ENCODE data around the gene PLCB2.

The PLCB2 gene

DNA sequence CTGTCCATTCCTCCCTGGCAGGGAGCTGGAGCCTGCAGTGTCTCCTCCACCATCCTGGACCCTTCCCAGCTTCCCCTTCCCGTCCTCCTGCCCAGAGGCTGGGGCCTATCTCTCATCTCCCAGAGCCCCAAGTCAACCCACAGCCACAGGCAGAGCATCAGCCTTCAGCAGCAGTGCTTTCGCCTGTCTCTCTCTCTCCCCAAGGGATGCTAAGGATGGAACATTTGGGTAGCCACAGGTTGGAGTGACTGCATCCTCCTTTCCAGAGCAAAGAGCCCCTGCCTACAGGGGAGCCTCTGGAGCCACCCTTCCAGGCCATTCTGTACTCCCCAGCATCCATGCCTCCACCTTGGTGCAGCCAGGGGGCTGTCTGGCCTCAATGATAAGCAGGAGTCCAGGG is 4.2 kb downstream of the PLCB2 start:
- DNase-seq (ENCODE audit: low read depth in 2 of 2) = no peak

DNA sequence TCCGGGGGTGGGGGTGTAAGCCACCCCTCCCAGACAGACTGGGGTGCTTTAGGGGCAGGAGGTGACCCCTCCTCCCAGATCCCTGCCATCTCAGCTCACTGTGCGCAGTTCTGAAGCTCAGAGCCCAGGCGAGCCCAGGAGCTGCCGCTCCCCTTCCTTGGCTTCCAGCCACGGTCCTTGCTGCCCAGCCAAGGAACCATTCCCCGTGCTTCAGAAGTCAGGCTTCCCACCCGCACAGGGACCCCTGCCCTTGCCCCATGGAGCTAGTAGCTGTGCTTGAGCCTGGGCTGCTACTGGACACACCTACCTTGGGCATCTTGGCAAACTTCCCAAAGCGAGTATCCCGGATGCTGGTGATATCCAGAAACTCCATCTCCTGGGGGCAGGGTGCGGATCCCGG is 4.8 kb downstream of the PLCB2 start:
- DNase-seq (ENCODE audit: low read depth in 2 of 2) = no peak

- no peak for DNase-seq (ENCODE audit: low read depth in 2 of 2)
Measured at GRCh38 chr15:40302288-40302886, 5.3 kb downstream of the PLCB2 start.

GRCh38 chr15:40301467-40302179 is 6.1 kb downstream of the PLCB2 start:
- DNase-seq (ENCODE audit: low read depth in 2 of 2) = no peak

DNA sequence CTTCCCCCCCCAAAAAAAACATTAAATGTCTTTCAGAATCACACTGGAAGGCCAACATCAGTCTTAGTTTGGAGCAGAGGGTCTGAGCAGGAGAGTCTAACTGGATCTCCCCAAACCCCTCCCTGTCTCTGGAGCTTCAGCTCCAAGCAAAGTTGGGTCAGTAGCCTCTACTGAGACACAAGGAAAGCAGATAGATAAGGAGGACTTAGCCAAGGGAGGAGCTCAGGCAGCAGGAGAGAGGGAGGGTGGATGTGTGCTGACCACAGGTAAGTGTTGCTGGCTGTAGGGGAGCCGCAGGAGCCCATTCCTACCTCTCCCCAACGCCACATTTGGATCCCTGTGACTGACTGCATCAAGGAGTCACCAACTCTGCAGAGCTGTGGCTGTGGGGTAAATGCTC is 7.0 kb downstream of the PLCB2 start:
- DNase-seq (ENCODE audit: low read depth in 2 of 2) = no peak

- DNase-seq (ENCODE audit: low read depth in 2 of 2) = no peak
Measured at GRCh38 chr15:40300367-40300766, 7.4 kb downstream of the PLCB2 start.

DNA sequence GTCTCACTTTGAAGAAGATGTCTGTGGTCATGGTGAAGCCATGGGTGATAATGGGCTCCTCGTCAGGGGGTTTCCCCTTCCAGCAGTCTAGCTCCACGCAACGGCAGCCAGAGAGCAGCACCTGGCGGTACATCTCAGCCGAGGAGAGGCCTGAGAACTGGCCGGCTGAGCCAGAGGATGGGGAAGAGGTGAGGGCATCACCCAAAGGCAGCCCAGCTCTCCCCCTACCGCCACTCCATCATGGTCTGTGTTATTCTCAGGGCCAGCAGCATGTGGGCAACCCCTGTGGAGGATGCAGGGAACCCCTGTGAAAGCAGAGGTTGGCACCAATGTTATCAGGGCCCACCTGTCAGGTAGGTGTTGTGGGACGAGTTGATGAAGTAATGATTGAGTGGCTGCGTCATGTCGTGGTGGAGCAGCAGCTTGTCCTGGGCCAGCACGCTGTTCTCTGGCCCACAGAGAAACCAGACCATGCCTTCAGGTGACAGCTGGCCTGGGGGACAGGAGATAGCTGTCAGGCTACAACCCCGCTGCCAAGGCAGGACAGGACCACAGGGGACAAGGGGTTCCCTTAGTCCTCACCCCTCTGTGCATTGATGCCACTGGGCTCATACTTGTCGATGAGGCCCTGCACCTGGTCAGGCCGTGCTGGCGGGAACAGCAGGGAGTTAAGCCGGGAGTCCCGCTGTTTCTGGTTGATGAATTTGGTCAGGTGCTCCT is 9.4 kb downstream of the PLCB2 start:
- DNase-seq (ENCODE audit: low read depth in 2 of 2) = no peak

- no peak for DNase-seq (ENCODE audit: low read depth in 2 of 2)
Measured at GRCh38 chr15:40297356-40297755, 10.4 kb downstream of the PLCB2 start.

DNA sequence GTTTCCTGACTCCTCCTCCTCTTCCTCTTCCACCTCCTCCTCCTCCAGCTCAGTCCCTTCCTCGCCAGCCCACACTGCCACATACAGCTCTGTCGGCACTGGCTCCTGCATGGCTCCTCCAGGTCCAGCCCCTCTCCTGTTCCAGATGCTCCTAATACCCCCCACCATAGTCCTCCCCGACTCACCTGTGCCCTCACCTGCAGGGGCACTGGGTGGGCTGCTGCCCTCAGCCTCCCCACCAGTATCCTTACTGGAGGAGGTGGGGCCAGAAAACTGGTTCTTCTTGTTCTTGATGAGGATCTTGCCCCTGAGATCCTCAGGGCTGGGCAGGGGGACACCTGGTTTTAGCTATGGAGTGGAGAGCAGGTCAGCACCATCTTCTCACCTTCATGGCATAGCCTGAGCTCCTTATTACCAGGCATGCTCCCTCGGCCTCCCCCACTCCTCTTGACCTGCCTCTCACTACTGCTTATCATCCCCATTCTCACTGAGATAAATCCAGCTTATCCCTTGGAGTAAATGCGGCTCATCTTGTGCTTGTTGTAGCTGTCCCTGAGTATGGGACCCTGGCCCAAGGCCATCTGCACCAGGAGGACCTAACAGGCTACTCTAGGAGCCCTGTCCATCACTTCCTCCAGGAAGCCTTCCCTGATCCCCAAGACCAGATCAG is 11.0 kb downstream of the PLCB2 start:
- DNase-seq (ENCODE audit: low read depth in 2 of 2) = no peak

GRCh38 chr15:40295877-40296560 is 11.7 kb downstream of the PLCB2 start:
- no peak for DNase-seq (ENCODE audit: low read depth in 2 of 2)

GRCh38 chr15:40295297-40295696 is 12.4 kb downstream of the PLCB2 start:
- DNase-seq (ENCODE audit: low read depth in 2 of 2) = no peak

DNA sequence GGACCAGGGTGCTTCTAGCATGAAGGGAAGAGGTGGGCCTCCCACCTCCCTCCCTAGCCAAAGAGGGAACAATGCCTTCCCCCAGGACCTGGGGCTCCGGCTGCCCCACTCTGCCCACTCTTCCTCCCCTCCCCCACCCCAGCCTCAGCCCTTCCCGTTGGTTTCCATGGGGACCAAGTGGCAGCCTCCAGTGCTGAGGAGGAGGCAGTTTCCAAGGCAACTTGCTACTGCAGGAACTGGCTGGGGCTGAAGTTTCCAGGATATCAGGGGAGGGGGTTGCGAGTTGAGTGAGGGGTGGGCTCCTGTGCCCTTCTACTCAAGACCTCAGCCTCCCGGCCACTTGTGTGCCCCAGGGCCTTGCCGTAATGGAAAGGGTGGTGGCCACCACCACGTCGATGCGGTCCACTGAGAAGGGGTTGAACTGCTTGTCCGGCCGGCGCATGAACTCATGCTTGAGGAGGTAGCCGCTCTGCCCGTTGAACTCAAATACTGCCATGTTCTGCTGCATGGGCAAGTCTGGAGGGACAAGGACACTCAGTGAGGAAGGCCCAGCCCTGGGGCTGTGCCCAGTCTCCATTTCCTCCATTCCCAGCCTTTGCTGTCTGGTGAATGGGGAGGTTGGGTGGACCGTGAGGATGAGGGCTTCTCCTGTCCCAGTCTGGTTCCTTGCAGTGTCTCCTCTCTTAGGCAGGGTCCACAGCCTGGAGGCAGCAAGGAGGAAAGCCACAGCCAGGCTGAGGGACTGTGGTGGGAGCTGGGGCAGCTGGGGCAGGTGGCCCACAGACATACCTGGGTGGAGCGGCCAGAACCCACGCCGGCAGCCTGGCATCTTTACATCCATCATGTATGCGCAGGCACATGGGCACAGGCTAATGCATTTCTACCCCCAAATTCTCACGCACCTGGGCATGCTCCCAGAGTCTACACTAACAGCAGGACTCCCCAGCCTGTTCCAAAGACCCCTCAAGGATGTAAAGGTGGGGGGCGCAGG is 13.5 kb downstream of the PLCB2 start:
- DNase-seq (ENCODE audit: low read depth in 2 of 2) = no peak

DNA sequence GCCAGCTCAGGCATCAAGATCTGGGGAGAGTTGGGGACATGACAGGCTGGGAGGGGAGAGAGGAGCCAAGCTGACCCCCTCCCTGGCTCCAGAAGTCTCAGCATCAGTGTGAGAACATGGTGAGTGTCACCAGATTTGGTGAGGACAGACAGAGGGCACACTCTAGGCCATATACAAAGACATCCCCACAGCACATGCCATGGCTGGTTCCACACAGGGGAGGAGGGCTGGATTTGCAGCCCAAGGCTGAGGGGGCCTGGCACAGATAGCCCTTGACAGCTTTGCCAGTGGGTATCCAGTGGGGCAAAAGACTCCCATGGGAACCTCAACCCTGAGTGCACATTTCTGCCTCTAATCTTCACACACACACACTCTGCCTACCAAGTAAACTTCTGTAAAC is 14.7 kb downstream of the PLCB2 start:
- DNase-seq (ENCODE audit: low read depth in 2 of 2) = no peak

DNA sequence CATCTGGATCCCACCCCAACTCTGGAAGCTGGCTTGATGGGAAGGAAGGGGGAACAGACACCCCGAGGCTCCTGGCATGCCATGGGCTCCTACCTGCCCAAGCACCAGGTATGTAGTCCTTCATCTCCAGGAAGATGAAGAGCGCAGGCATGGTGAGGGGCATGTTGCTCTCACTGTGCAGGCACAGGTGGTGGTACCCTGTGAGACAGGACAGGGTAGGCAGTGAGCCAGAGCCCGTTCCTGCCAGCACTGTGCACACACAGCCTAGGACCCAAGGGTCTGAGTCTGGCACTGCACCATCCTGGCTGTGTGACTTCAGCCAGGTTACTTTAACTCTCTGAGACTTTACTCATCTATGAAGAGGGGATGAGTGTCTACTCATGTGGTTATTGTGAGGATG is 15.5 kb downstream of the PLCB2 start:
- DNase-seq (ENCODE audit: low read depth in 2 of 2) = no peak

GRCh38 chr15:40290918-40291574 is 16.7 kb downstream of the PLCB2 start:
- no peak for DNase-seq (ENCODE audit: low read depth in 2 of 2)

GRCh38 chr15:40290545-40290917 is 17.2 kb downstream of the PLCB2 start:
- DNase-seq (ENCODE audit: low read depth in 2 of 2) = no peak

DNA sequence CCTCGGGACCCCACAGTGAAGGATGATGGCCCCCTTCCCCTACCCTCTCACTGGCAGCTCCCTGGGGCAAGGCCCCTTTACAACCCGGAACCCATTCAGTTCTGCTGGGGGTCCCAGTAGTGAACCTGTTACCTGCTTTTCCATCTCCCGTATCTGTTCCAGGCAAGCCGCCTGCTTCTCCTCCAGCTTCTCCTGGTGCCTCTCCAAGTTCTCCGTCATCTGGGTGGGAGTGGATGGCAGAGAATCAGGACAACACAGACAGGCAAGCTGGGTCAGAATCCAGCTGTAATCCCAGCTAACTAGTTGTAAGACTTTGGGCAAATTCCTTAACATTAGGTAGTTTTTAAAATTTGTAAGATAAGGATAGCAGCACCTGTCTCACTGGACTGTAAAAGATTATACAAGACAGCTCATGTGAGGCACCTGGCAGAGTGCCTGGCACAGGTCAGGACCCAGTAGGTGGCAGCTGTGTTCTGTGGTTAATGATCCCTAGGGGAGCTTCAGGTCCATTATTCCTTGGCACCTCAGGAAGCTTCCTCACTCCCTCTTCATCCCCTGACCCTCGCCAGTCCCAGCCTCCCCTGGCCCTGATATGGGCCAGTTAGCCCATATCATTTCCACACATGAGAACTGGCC is 18.5 kb downstream of the PLCB2 start:
- DNase-seq (ENCODE audit: low read depth in 2 of 2) = no peak

- DNase-seq (ENCODE audit: low read depth in 2 of 2) = no peak
Measured at GRCh38 chr15:40287968-40288367, 19.8 kb downstream of the PLCB2 start.

DNA sequence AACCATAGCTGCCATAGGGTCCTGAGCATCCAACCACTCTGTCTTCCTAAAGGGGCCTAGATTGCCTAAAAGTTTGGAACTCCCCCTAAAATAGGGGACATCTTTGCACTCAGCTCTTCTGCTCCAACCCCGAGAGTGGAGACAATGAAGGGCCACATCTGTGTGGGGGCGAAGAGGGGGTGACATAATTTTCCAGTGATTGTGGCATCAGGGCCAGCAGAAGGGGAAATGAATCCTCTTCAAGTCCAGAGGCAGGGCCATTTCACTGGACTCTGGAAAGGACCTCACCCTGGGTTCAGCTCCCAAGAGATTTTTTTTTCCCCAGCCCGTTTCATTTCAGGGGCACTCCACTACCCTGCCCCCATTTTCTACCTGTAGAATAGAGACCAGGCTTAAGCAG is 20.2 kb downstream of the PLCB2 start:
- DNase-seq (ENCODE audit: low read depth in 2 of 2) = no peak

DNA sequence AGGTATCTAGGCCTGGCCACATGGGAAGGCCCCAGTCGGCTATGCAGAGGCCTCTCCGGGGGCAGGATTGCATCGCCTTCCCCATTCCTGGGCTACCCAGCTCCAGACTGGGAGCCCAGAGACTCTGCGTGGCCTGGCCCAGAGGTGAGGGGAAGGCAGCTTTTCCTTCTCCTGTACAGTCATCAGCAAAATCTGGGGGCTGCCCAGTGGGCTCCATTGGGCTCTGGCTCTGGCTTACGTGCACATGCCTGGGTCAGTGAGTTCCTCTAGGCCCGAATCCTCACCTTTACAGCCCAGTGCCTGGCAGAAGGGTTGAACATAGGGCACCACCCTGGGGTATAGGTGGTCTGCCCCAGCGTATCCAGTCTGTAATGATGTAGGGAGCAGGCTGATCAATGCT is 20.9 kb downstream of the PLCB2 start:
- no peak for DNase-seq (ENCODE audit: low read depth in 2 of 2)

All from stimulated activated CD8-positive, alpha-beta memory T cell treated with anti-CD3 and anti-CD28 coated beads, Interleukin-15, amount 100 ng/mL, for 48 hours (primary cell).